NCI-H187 (cell line): ENCODE data around the gene TNFRSF6B.
A peak's percentile ranks its signal among the peaks of the same experiment; 100 is the strongest.

ENCODE experiments used
- DNase-seq, 2 experiments: peaks; one replicate each; lab custom pipeline; 2025; lab: John Stamatoyannopoulos, UW

TNFRSF6B gene

DNA sequence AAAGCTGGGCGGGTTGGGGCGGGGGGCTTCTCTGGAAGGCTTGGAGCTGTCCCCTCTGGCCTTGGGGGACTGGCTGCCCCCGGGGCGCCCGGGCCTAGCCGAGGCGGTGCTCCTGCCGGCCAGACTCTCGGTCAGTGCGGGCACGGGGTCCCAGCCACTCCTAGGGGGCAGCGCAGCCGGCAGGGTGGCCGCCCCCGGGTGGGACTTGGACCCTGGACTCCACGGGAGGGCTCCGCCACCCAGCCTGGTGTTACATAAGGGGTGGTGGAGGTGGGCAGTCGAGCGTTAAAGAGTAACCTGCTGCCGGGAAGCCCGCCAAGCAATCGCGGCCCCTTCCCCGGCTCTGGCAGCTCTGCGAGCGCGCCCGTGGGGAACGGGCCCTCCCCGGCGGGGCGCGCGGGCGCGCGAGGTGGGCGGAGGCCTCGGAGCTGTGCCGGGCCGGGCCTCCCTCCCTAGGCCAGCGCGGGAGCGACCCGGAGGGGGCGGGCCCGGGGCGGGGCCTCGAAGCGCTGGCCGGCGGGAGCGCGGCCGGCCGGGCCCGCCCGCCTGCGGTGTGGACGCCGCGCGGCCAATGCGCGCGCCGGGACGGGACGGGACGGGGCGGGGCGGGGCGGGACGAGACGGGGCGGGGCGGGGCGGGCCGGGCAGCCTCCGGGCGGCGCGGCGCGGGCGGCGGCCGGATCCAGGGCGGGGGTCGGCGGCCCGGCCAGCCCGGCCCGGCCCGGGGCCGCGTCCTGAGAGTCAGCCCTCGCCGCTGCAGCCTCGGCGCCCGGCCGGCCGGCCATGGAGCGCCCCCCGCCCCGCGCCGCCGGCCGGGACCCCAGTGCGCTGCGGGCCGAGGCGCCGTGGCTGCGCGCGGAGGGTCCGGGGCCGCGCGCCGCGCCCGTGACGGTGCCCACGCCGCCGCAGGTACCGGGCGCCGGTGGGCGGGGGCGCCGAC lies 42.9 kb downstream of the TNFRSF6B start, which contains the start of gene SLC2A4RG:
SLC2A4RG (plus strand) TSS at position 647 of the 940 bp plus-strand sequence; CDS start at position 784, 137 bp downstream.
- DNase-seq, result peak; percentile 32 to 74

DNA sequence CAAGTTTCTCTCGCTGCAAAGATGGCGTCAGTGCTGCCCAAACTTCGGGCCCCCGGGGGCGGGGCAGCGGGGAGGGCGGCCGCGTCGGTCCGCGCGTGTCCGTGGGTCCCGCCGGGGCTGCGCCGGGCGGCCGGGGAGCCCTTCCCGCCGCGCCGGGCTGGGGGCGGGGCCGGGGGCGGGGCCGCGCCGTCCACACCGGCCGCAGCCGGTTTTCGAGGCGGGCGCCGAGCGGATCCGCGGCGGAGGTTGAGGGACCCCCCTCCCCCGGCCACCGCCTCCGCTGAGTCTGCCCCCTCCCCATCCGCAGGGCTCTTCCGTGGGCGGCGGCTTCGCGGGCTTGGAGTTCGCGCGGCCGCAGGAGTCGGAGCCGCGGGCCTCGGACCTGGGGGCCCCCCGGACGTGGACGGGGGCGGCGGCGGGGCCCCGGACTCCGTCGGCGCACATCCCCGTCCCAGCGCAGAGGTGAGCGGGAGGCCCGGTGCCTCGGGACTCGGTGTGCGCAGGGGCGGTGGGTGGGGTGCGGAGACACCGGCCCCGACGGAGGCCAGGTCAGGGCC lies 43.7 kb downstream of the TNFRSF6B start:
- peak in 1 of 2 experiments; percentile 22 for DNase-seq

DNA sequence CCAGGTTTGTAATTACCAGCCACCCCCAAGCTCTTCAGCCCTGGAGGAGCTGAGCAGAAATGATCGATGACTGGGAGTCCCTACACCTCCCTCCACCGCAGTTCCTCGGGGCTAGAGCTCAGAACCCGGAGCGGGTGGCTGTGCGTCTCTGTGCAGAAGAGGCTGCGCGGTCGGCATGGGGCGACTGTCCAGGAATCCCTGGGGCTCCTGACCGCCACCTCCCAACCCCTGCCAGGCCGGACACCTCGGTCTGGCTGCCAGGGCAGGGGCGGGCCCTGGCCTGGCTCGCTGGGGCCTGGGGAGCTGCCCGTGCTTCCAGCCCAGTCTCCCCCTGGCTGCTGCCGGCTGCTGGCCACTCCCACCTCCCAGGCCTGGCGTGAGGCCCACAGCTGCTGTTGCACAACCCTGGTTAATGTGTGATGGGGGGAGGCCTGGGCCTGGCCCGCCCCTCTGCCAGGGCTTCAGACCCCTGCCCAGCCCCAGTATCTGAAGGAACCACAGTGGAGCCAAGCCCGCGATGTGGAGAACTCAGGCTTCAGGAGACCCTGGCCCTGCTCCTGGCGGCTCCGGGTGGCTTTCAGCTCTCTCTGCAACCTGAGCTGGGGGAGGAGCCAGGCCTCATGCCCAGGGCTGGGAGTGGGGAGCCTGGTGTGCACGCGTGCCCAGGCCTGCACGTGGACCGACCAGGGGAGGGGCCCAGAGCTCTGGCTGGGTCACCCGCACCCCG lies 44.3 kb downstream of the TNFRSF6B start:
- peak; percentile 78 for DNase-seq

DNA sequence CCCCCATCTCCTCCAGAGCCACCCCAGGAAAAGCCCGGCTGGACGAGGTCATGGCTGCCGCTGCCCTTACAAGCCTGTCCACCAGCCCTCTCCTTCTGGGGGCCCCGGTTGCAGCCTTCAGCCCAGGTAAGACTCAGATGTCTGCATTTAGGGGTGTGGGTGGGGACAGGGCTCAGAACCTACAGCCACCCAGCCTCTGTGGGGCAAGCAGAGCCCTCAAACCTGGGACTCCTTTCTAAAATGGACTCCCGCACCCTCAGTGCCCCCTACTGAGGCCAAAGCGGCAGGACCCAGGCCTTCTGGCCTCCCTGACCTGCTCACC lies 44.9 kb downstream of the TNFRSF6B start:
- DNase-seq, result no peak

DNA sequence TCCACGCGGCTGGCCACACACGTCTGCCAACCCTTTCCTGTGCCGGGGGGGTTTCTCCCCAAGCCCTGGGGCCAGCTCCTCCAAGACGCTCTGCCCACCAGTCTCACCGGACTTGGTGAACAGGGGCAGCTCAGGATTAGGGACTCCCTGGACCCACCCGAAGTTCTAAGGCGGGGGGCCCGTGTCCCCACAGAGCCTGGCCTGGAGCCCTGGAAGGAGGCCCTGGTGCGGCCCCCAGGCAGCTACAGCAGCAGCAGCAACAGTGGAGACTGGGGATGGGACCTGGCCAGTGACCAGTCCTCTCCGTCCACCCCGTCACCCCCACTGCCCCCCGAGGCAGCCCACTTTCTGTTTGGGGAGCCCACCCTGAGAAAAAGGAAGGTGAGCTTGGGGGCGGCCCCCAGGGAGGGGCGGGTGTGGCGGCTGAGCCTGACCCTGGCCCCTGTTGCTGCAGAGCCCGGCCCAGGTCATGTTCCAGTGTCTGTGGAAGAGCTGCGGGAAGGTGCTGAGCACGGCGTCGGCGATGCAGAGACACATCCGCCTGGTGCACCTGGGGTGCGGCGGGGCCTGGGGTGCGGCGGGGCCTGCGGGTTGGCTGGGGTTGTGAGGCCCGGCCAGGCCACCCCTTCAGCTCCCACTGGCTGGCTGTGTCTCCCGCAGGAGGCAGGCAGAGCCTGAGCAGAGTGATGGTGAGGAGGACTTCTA lies 45.4 kb downstream of the TNFRSF6B start:
- no peak for DNase-seq

DNA sequence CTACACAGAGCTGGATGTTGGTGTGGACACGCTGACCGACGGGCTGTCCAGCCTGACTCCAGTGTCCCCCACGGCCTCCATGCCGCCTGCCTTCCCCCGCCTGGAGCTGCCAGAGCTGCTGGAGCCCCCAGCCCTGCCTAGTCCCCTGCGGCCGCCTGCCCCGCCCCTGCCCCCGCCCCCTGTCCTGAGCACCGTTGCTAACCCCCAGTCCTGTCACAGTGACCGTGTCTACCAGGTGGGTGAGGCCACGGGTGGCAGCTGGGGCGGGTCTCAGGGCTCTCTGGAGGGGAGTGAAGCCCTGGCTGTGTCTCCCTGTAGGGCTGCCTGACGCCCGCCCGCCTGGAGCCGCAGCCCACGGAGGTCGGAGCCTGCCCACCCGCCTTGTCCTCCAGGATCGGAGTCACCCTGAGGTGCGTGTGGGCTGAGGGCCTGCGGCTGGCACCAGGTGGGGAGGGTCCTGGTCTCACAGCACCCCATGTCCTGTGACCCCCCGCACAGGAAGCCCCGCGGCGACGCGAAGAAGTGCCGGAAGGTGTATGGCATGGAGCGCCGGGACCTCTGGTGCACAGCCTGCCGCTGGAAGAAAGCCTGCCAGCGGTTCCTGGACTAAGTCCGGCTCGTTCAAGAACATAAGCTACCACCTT lies 46.1 kb downstream of the TNFRSF6B start:
- DNase-seq, result no peak

DNA sequence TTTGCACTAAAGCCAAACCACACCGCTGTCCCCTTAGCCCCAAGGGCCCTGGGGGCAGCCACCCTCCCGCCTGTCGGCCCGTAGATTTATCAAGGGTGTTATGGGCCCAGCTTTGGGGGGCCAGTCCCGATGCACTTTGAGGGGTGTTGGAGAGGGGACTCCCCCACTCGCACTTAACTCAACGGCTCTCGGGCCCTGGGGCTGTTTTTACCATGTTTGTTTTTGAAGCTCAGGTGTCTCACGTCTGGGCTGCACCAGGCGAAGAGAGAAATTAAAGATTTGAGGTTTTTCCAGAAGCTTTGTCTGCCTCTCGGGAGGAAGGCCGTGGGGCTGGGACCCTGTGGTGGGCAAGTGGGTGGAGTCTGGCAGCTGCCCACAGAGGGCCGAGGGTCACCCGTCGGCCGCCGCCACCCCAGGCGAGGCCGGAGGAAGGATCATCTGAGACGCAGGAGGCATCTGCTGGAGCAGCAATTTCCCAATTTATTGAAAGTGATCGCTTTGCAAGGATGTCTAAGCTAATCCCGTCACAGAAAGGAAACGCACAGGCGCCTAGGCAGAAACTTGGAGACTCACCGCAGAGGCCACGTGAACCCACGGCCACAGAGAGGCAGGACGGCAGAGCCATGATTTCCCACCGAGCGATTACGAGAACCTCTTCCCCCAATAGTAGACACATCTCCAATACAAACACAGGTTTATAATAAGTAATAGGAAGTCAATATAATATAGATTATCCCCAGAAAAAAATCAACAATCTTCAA lies 46.9 kb downstream of the TNFRSF6B start:
- DNase-seq, result no peak

DNA sequence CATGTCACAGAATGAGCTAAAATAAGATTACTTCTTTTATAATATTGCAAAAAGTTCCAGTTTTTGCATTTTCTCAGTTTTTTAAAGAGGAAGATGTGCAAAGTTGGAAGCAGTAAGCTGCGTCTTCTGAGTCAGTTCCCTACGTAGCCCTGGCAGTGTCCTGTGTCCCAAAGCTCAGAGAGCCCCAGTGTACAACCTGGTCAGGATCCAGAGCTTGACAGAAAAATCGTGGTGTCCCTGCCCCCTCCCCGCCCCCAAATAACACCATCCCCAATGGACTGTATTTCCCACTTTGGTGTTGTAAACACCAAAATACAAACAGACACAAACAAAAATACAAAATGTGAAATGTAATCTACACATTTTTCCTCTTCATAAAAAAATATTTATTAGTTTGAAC lies 47.7 kb downstream of the TNFRSF6B start:
- no peak for DNase-seq

DNA sequence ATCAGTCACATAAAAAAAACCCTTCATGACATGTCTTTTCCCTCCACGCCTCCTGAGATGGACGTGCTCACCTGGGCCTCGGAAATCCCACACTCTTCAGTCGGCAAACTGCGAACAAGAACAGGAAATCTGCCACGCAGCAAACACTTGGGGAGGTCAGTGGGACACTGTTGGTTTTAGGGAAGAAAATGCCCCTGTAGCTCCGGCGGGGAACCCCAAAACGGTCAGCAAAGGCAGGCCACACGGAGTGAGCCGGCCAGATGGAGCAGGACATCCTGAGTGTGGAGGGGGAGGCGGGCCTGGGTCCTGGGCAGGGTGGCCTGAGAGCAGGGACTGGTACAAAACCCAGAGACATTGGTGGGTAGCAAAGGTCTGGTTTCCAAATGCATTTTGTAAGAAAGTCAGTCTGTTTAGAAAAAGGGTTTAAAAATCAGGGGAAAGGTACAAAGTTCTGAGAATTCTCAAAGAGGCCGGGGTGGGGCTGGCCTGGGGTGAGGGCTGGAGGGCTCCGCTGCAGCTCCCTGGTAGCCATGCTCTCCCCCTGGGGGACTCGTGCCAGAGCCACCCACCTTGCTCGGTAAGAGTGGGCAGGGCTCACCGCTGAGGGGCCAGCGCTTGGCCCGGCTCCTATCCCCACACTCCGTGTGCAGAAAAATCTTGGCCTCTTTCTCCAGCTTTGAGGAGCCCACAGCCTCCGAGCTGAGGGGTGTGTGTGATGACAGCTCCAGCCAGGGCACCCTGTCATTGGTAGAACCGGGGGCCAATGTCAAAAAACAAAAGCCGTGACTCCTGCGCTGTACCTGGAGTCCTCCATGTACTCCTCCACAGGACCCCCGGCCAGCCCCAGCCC lies 48.3 kb downstream of the TNFRSF6B start:
- DNase-seq, result no peak

DNA sequence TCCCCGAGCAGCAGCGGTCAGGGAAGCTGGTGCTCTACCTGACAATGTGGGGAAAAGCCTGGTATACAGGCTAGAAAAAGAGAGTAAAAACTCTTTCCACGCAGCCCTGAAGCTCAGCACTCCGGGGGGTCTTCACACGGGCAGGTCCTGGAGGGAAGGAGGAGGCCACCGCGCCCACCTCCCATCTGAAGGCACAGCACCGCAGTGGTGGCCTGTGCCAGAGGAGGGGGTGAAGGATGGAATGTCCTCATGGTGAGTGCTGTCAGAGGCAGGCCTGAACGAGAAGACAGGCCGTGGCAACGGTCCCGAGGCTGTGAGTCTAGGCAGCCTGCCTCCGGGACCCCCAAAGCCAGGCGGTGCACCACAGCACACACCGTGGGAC lies 49.0 kb downstream of the TNFRSF6B start:
- DNase-seq, result no peak

DNA sequence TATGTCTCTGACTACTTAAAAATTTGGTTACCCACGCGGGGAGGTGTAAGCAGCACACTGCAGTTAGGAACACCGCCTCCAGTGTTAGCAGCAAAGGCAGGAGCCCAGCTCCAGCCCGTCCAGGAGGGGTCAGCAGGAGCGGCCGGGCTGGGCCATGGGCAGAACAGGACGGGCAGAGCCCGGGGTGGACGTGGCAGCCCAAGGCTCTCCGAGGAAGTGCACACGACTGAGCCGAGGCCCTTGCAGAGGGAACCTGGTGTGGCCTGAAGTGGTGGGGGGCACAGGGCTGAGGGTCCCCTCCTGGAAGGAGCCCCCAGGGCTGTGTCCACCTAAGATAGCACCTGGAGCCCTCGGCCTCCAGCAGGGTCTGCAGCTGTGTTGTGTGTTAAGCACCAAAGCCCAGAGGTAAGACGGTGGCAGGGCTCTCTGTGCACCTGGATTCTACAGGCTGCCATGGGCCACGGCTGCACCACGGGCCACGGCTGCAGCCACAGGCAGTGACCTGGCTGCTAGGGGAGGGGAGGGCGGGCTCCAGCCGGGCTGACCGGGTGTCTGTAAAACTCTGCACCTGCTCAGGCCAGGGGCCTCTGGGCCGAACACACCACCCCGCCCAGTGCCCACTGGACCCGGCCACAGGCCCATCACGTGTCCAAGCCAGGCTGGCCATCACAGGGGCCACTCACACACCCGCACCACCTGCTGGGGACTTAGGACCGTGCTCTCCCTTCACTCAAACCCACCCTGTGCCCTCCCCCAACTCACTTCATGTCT lies 49.7 kb downstream of the TNFRSF6B start:
- DNase-seq, result no peak

DNA sequence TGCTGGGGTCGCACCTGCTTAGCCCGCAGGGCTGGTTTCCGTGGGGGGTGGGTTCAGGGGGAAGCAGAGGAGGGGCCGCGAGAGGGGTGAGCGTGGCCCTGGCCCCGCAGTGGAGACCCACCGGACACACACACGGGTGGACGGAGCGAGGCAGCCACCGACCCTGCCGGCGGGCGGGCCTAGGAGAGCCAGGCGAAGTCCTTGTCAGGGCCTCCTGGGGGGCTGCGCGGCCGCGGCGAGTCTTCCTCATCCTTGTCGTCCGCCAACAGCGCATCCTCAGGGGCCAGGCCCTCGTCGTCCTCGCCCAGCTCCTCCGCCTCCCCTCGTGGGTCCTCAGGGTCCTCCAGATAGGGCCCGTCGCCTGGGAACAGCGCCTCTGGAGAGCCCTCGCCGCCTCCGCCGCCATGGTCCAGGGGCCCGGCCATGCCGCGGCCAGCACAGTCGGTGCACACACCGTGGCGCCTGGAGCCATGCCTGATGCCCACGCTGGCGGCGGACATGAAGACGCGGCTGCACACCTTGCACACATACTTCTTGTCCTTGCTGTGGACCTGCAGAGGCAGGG lies 50.4 kb downstream of the TNFRSF6B start:
- no peak for DNase-seq

DNA sequence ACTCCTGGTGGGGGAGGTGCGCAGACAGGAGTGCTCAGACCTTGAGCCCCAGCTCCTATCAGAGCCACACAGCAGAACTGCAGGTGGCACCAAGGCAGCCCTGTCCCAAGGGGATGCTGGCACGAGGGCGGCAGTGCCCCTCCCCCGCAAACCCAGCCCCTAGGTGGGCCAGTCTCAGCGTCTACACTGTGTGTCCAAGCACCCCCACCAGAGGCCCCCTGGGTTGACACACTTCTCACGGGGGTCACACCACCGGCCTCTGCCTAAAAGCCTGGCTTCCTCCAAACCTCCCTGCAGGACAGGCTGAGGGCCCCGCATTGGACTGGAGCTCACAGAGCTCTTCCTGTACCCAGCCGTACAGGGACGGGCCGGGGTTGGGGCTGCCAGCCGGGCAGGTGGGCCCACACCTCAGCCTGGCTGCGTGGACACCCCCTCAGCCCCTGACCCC lies 51.2 kb downstream of the TNFRSF6B start:
- DNase-seq, result no peak
